ENCODE results near the gene MYO3A. TPM values are rescaled to one million over a fixed set of nuclear protein-coding genes. Genes with fewer than 3 reads are reported as not detected.

Gene MYO3A, protein sequence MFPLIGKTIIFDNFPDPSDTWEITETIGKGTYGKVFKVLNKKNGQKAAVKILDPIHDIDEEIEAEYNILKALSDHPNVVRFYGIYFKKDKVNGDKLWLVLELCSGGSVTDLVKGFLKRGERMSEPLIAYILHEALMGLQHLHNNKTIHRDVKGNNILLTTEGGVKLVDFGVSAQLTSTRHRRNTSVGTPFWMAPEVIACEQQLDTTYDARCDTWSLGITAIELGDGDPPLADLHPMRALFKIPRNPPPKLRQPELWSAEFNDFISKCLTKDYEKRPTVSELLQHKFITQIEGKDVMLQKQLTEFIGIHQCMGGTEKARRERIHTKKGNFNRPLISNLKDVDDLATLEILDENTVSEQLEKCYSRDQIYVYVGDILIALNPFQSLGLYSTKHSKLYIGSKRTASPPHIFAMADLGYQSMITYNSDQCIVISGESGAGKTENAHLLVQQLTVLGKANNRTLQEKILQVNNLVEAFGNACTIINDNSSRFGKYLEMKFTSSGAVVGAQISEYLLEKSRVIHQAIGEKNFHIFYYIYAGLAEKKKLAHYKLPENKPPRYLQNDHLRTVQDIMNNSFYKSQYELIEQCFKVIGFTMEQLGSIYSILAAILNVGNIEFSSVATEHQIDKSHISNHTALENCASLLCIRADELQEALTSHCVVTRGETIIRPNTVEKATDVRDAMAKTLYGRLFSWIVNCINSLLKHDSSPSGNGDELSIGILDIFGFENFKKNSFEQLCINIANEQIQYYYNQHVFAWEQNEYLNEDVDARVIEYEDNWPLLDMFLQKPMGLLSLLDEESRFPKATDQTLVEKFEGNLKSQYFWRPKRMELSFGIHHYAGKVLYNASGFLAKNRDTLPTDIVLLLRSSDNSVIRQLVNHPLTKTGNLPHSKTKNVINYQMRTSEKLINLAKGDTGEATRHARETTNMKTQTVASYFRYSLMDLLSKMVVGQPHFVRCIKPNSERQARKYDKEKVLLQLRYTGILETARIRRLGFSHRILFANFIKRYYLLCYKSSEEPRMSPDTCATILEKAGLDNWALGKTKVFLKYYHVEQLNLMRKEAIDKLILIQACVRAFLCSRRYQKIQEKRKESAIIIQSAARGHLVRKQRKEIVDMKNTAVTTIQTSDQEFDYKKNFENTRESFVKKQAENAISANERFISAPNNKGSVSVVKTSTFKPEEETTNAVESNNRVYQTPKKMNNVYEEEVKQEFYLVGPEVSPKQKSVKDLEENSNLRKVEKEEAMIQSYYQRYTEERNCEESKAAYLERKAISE (N-terminal part only)
- 1.2 and 5.9 TPM in 2 replicates for total RNA-seq
- polyA plus RNA-seq: 0.55 and 1.8 TPM in 2 replicates

DNA sequence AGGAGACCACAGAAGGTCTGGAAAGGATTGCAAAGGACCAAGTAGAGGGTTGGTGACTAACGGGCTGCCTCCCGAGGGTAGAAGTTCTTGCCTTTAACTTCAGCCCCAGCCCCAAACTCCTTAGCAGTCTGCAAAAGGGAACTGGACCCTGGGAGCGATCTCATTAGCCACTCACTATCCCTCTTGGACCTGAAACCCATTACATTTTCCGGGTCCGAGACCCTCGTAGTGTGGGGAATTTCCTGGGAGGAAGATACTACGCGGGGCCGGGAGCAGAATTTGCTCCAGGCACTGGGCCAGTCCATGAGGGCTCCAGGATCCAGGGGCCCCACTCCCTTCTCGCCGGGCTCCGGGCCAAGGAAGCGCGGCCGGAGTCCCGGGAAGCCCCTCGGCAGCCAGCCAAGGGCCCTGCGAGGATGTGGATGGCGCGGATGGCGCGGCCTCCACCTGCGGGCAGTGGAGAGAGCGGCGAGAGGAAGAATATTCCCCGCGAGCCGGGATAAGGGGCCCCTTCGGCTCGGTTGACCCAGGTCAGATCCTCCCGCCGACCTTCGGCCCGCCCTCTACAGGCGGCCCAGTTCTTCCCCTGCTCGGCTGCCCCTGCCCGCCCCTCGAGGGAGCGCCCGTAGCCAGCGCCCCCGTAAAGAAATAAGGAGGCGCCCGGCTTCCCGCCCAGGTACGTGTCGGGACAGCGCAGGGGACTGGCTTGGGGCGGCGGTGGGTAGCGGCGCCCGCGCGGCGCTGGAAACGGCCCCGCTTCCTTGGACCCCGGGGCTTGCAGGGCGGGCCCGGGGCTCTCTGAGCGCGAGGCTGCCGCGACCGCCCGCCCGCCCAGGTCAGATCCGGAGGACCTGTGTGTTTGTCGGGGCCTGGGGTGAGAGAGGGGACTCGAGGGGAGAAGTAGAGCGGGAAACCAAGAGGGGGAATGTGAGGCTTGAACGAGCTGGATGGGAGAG, at the start of gene MYO3A:
Gene MYO3A (plus strand): TSS at position 577 of the 956 bp plus-strand sequence. CDS start 17,882 bp downstream, outside the sequence.
- Histone ChIP-seq H3K27ac (no peak within 1 kb of the TSS), H3K36me3 (no peaks in the 10 kb centered on the region), H3K27me3 (peaks cover 15% of the 10 kb centered on the region), H3K4me3 (peak within 1 kb of the TSS; percentile 45), H3K4me1 (ENCODE audit: low read depth) (no peaks in the 10 kb centered on the region), H3K9me3 (ENCODE audit: low read depth) (no peaks in the 10 kb centered on the region)
- TF ChIP-seq, protein P1, sequence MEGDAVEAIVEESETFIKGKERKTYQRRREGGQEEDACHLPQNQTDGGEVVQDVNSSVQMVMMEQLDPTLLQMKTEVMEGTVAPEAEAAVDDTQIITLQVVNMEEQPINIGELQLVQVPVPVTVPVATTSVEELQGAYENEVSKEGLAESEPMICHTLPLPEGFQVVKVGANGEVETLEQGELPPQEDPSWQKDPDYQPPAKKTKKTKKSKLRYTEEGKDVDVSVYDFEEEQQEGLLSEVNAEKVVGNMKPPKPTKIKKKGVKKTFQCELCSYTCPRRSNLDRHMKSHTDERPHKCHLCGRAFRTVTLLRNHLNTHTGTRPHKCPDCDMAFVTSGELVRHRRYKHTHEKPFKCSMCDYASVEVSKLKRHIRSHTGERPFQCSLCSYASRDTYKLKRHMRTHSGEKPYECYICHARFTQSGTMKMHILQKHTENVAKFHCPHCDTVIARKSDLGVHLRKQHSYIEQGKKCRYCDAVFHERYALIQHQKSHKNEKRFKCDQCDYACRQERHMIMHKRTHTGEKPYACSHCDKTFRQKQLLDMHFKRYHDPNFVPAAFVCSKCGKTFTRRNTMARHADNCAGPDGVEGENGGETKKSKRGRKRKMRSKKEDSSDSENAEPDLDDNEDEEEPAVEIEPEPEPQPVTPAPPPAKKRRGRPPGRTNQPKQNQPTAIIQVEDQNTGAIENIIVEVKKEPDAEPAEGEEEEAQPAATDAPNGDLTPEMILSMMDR (IDR thresholded peaks at IDR 0.05; ENCODE audit: low read depth, low read length): no peak
- peak; percentile 5 to 44 for DNase-seq (ENCODE audit: low read depth in 1 of 2, low spot score in 1 of 2)

- Histone ChIP-seq H3K27ac (no peak overlapping the region), H3K36me3 (no peaks in the 10 kb centered on the region), H3K27me3 (no peaks in the 10 kb centered on the region), H3K4me1 (ENCODE audit: low read depth) (no peaks in the 10 kb centered on the region), H3K9me3 (ENCODE audit: low read depth) (no peaks in the 10 kb centered on the region), H3K4me3 (no peak overlapping the region)
- TF ChIP-seq, protein P1 (IDR thresholded peaks at IDR 0.05; ENCODE audit: low read depth, low read length): no peak
- no peak for DNase-seq (ENCODE audit: low read depth in 1 of 2, low spot score in 1 of 2)
These were observed 45.4 kb upstream of the MYO3A start for GRCh38 chr10:25888627-25889026.

GRCh38 chr10:25890995-25891394, 43.0 kb upstream of the MYO3A start:
- no peaks in the 10 kb centered on the region for H3K4me1 ChIP-seq (ENCODE audit: low read depth)
- TF ChIP-seq, protein P1 (IDR thresholded peaks at IDR 0.05; ENCODE audit: low read depth, low read length): no peak
- no peaks in the 10 kb centered on the region for H3K9me3 ChIP-seq (ENCODE audit: low read depth)
- no peak overlapping the region for H3K4me3 ChIP-seq
- H3K36me3 ChIP-seq: no peaks in the 10 kb centered on the region
- H3K27ac ChIP-seq: no peak overlapping the region
- no peaks in the 10 kb centered on the region for H3K27me3 ChIP-seq
- no peak for DNase-seq (ENCODE audit: low read depth in 1 of 2, low spot score in 1 of 2)

DNA sequence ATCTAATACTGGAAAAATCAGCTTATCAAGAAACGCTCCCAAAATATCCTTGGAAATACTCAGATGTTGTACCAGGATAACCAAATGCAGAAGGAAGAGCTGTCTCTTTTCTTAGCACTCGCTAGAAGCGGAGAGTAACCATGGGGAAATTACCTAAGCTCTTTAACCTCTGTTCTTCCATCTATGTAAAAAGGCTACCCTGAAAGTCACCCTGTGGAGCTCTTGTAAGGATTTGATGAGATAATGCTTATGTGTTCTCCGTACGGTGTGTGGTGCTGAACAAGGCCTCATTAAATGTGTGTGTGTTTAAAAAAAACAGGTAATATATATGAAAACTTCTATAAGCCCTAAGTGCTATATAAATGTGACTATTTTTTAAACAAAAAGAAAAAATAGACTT, 38.2 kb upstream of the MYO3A start:
- Histone ChIP-seq H3K27me3 (no peaks in the 10 kb centered on the region), H3K27ac (no peak overlapping the region), H3K4me3 (no peak overlapping the region), H3K9me3 (ENCODE audit: low read depth) (no peaks in the 10 kb centered on the region), H3K36me3 (no peaks in the 10 kb centered on the region), H3K4me1 (ENCODE audit: low read depth) (no peaks in the 10 kb centered on the region)
- TF ChIP-seq, protein P1 (IDR thresholded peaks at IDR 0.05; ENCODE audit: low read depth, low read length): no peak
- no peak for DNase-seq (ENCODE audit: low read depth in 1 of 2, low spot score in 1 of 2)

All from cardiac muscle cell (in vitro differentiated cells and primary cell).